ENCODE measurements around the gene SMARCC2.

Gene SMARCC2

GRCh38 chr12:56115329-56115728 lies 74.0 kb downstream of the SMARCC2 start:
- DNase-seq, result peak; percentile 34
- Histone ChIP-seq H3K27ac (peak overlapping the region; percentile 82), H3K27me3 (replicated peaks) (no peaks in the 10 kb centered on the region), H3K4me3 (ENCODE audit: low read depth, low read length) (peak overlapping the region; percentile 98), H3K36me3 (replicated peaks) (peaks cover 44% of the 10 kb centered on the region)
- in situ Hi-C loops (cut with HindIII; ENCODE audit: low pct_ligation_motif_present, low sequenced_read_pairs), result loop anchor here (5.0 kb wide), 1 partner anchor 72 kb away; the partner anchor contains the start of gene SMARCC2
- TF ChIP-seq CTCF (IDR thresholded peaks at IDR 0.05; ENCODE audit: low read depth, low read length, missing control alignments), result no peak

GRCh38 chr12:56114084-56114483 lies 75.2 kb downstream of the SMARCC2 start:
- peaks cover 56% of the 10 kb centered on the region for H3K36me3 ChIP-seq (replicated peaks)
- in situ Hi-C loops (cut with HindIII; ENCODE audit: low pct_ligation_motif_present, low sequenced_read_pairs), result no loop called here

More at GRCh38 chr12:56114084-56114483, 75.2 kb downstream of the SMARCC2 start:
- H3K4me3 ChIP-seq (ENCODE audit: low read depth, low read length), result no peak overlapping the region
- DNase-seq, result no peak
- H3K27me3 ChIP-seq (replicated peaks), result no peaks in the 10 kb centered on the region
- no peak overlapping the region for H3K27ac ChIP-seq
- no peak for TF ChIP-seq CTCF (IDR thresholded peaks at IDR 0.05; ENCODE audit: low read depth, low read length, missing control alignments)
